Measurements from ENCODE around the gene TOX3.

The TOX3 gene

GRCh38 chr16:52547834-52548215 is 882 bp upstream of the TOX3 start:
- no peaks in the 10 kb centered on the region for H3K36me3 ChIP-seq (ENCODE audit: insufficient read depth, low read length)
- no peak for TF ChIP-seq POLR2AphosphoS5 (IDR thresholded peaks at IDR 0.05; ENCODE audit: borderline replicate concordance, low read depth, low read length)
- no peak overlapping the region for H3K4me3 ChIP-seq
- H3K9ac ChIP-seq (ENCODE audit: insufficient read length) = no peak overlapping the region
- no peak overlapping the region for H3K27ac ChIP-seq
- no peak for DNase-seq (ENCODE audit: low read depth, low spot score)
- H3K9me3 ChIP-seq (ENCODE audit: low read depth, low read length) = no peaks in the 10 kb centered on the region

GRCh38 chr16:52546291-52547003 is 496 bp downstream of the TOX3 start:
- no peak overlapping the region for H3K9ac ChIP-seq (ENCODE audit: insufficient read length)
- DNase-seq (ENCODE audit: low read depth, low spot score) = no peak
- H3K9me3 ChIP-seq (ENCODE audit: low read depth, low read length) = no peaks in the 10 kb centered on the region
- H3K27ac ChIP-seq = no peak overlapping the region
- H3K4me3 ChIP-seq = no peak overlapping the region
- no peak for TF ChIP-seq POLR2AphosphoS5 (IDR thresholded peaks at IDR 0.05; ENCODE audit: borderline replicate concordance, low read depth, low read length)
- no peak for TF ChIP-seq FOXP2 (optimal IDR thresholded peaks at IDR 0.05; ENCODE audit: control extremely low read depth, extremely low read length, insufficient read depth)
- TF ChIP-seq EZH2 (IDR thresholded peaks at IDR 0.05) = no peak
- H3K36me3 ChIP-seq (ENCODE audit: insufficient read depth, low read length) = no peaks in the 10 kb centered on the region

GRCh38 chr16:52545898-52546266 is 1.1 kb downstream of the TOX3 start:
- no peak for TF ChIP-seq FOXP2 (optimal IDR thresholded peaks at IDR 0.05; ENCODE audit: control extremely low read depth, extremely low read length, insufficient read depth)
- no peak for TF ChIP-seq POLR2AphosphoS5 (IDR thresholded peaks at IDR 0.05; ENCODE audit: borderline replicate concordance, low read depth, low read length)
- TF ChIP-seq EZH2 (IDR thresholded peaks at IDR 0.05) = no peak
- Histone ChIP-seq H3K9ac (ENCODE audit: insufficient read length) (no peak overlapping the region), H3K4me3 (no peak overlapping the region), H3K27ac (no peak overlapping the region), H3K9me3 (ENCODE audit: low read depth, low read length) (no peaks in the 10 kb centered on the region), H3K36me3 (ENCODE audit: insufficient read depth, low read length) (no peaks in the 10 kb centered on the region)
- no peak for DNase-seq (ENCODE audit: low read depth, low spot score)

- Histone ChIP-seq H3K4me3 (no peak overlapping the region), H3K27ac (no peak overlapping the region), H3K9ac (ENCODE audit: insufficient read length) (no peak overlapping the region), H3K9me3 (ENCODE audit: low read depth, low read length) (no peaks in the 10 kb centered on the region), H3K36me3 (ENCODE audit: insufficient read depth, low read length) (no peaks in the 10 kb centered on the region)
- no peak for TF ChIP-seq POLR2AphosphoS5 (IDR thresholded peaks at IDR 0.05; ENCODE audit: borderline replicate concordance, low read depth, low read length)
- TF ChIP-seq FOXP2 (optimal IDR thresholded peaks at IDR 0.05; ENCODE audit: control extremely low read depth, extremely low read length, insufficient read depth) = no peak
- TF ChIP-seq EZH2 (IDR thresholded peaks at IDR 0.05) = no peak
- no peak for DNase-seq (ENCODE audit: low read depth, low spot score)
Observed at GRCh38 chr16:52545222-52545897, 1.6 kb downstream of the TOX3 start.

- Histone ChIP-seq H3K4me3 (no peak overlapping the region), H3K36me3 (ENCODE audit: insufficient read depth, low read length) (no peaks in the 10 kb centered on the region), H3K9me3 (ENCODE audit: low read depth, low read length) (no peaks in the 10 kb centered on the region), H3K27ac (no peak overlapping the region), H3K9ac (ENCODE audit: insufficient read length) (no peak overlapping the region)
- DNase-seq (ENCODE audit: low read depth, low spot score) = no peak
- TF ChIP-seq FOXP2 (optimal IDR thresholded peaks at IDR 0.05; ENCODE audit: control extremely low read depth, extremely low read length, insufficient read depth) = no peak
- TF ChIP-seq EZH2 (IDR thresholded peaks at IDR 0.05) = no peak
- no peak for TF ChIP-seq POLR2AphosphoS5 (IDR thresholded peaks at IDR 0.05; ENCODE audit: borderline replicate concordance, low read depth, low read length)
Observed at GRCh38 chr16:52544703-52545102, 2.2 kb downstream of the TOX3 start.

- H3K27ac ChIP-seq = no peak overlapping the region
- H3K36me3 ChIP-seq (ENCODE audit: insufficient read depth, low read length) = no peaks in the 10 kb centered on the region
- H3K9me3 ChIP-seq (ENCODE audit: low read depth, low read length) = no peaks in the 10 kb centered on the region
- H3K4me3 ChIP-seq = no peak overlapping the region
- H3K9ac ChIP-seq (ENCODE audit: insufficient read length) = no peak overlapping the region
- no peak for DNase-seq (ENCODE audit: low read depth, low spot score)
- TF ChIP-seq FOXP2 (optimal IDR thresholded peaks at IDR 0.05; ENCODE audit: control extremely low read depth, extremely low read length, insufficient read depth) (no peak), EZH2 (IDR thresholded peaks at IDR 0.05) (no peak), POLR2AphosphoS5 (IDR thresholded peaks at IDR 0.05; ENCODE audit: borderline replicate concordance, low read depth, low read length) (no peak)
Observed at GRCh38 chr16:52543654-52544053, 3.3 kb downstream of the TOX3 start.

- no peaks in the 10 kb centered on the region for H3K9me3 ChIP-seq (ENCODE audit: low read depth, low read length)
- H3K9ac ChIP-seq (ENCODE audit: insufficient read length) = no peak overlapping the region
- H3K36me3 ChIP-seq (ENCODE audit: insufficient read depth, low read length) = no peaks in the 10 kb centered on the region
- no peak overlapping the region for H3K4me3 ChIP-seq
- no peak overlapping the region for H3K27ac ChIP-seq
- no peak for DNase-seq (ENCODE audit: low read depth, low spot score)
- TF ChIP-seq EZH2 (IDR thresholded peaks at IDR 0.05) = no peak
- TF ChIP-seq POLR2AphosphoS5 (IDR thresholded peaks at IDR 0.05; ENCODE audit: borderline replicate concordance, low read depth, low read length) = no peak
- no peak for TF ChIP-seq FOXP2 (optimal IDR thresholded peaks at IDR 0.05; ENCODE audit: control extremely low read depth, extremely low read length, insufficient read depth)
Observed at GRCh38 chr16:52540910-52541309, 6.0 kb downstream of the TOX3 start.

- no peak for DNase-seq (ENCODE audit: low read depth, low spot score)
- no peaks in the 10 kb centered on the region for H3K9me3 ChIP-seq (ENCODE audit: low read depth, low read length)
- no peaks in the 10 kb centered on the region for H3K36me3 ChIP-seq (ENCODE audit: insufficient read depth, low read length)
- no peak overlapping the region for H3K4me3 ChIP-seq
- H3K9ac ChIP-seq (ENCODE audit: insufficient read length) = no peak overlapping the region
- no peak overlapping the region for H3K27ac ChIP-seq
- TF ChIP-seq FOXP2 (optimal IDR thresholded peaks at IDR 0.05; ENCODE audit: control extremely low read depth, extremely low read length, insufficient read depth) = no peak
- TF ChIP-seq EZH2 (IDR thresholded peaks at IDR 0.05) = no peak
- TF ChIP-seq POLR2AphosphoS5 (IDR thresholded peaks at IDR 0.05; ENCODE audit: borderline replicate concordance, low read depth, low read length) = no peak
Observed at GRCh38 chr16:52539191-52539590, 7.8 kb downstream of the TOX3 start.

Data from SK-N-MC (cell line).